HCT116 (cell line): Measurements from ENCODE around the gene OSBP2. TPM values are rescaled to one million over a fixed set of nuclear protein-coding genes. Genes with fewer than 3 reads are reported as not detected.
"Not testable (repeated sequence)": the region's sequence is repeated elsewhere in the genome, so short reads cannot be mapped to it uniquely, and the experiment has no call there.

Experiments
- ATAC-seq: fragments of 200-7000 bp; cut with Tn5 transposase; 2 replicates; pipeline ENCODE4 v1.9.1; 2020; ENCODE audit warnings: mild to moderate bottlenecking, moderate library complexity
- BruUV-seq: library from RNA; stranded (reverse); fragments of 400-500 nt; replicated peaks from 2 replicates; lab custom pipeline; 2021; lab: Mats Ljungman, UMichigan
- CTCF ChIA-PET: fragments of 300-600 bp; sonication (Branson Sonifier 250); formaldehyde crosslinking; loops from one replicate; lab custom pipeline; 2021; ENCODE audit warnings: antibody characterized with exemption; lab: Charles Lee
- POLR2A ChIA-PET: fragments of 300-600, 350-600 bp; sonication (Branson Sonifier 250); formaldehyde crosslinking; loops from one replicate; lab custom pipeline; 2021; ENCODE audit warnings: antibody characterized with exemption; lab: Charles Lee
- RAD21 ChIA-PET, 2 experiments: fragments of 300-600 bp; sonication (Branson Sonifier 250); formaldehyde crosslinking; loops; one replicate each; lab custom pipeline; 2023; ENCODE audit warnings: low total read pairs in 2 of 2; ENCODE audit not compliant: uncharacterized antibody in 2 of 2, unreplicated experiment in 2 of 2, low non-redundant PET in 1 of 2; lab: Charles Lee
- DNase-seq: peaks from one replicate; pipeline ENCODE4 v3.0.0-alpha.2; 2010; ENCODE audit warnings: low read depth, low spot score
- H2AFZ ChIP-seq: fragments of 200-600 bp; shearing (Covaris generic), sonication (generic); 2 replicates; pipeline ENCODE4 v1.6.1; 2017; ENCODE audit warnings: low read depth, mixed run types, mixed read lengths, antibody characterized with exemption, low read length; ENCODE audit not compliant: poor library complexity, severe bottlenecking
- H3K27ac ChIP-seq: 2 replicates; pipeline ENCODE4 v1.5.1; 2012; ENCODE audit warnings: low read depth, low read length
- H3K27me3 ChIP-seq: fragments of 200-600 bp; sonication (generic); 2 replicates; pipeline ENCODE4 v1.6.1; 2016; ENCODE audit warnings: mixed run types, low read length, mixed read lengths; ENCODE audit not compliant: insufficient read depth
- H3K36me3 ChIP-seq, 2 experiments: fragments of 200-500 bp in 1 of 2; fragments of 200-600 bp in 1 of 2; sonication (Bioruptor generic) in 1 of 2; sonication (generic) in 1 of 2; 2 replicates each; pipeline versions ENCODE4 v1.5.1 to v1.6.1; 2014 to 2016; ENCODE audit warnings: low read length in 2 of 2, inconsistent platforms in 1 of 2, mixed read lengths in 1 of 2, mixed run types in 1 of 2; ENCODE audit not compliant: insufficient read depth in 2 of 2, control insufficient read depth in 1 of 2
- H3K4me1 ChIP-seq, 2 experiments: fragments of 200-600 bp in 1 of 2; sonication (generic) in 1 of 2; 2 replicates each; pipeline versions ENCODE4 v1.5.1 to v1.6.1; 2012 to 2017; ENCODE audit warnings: low read length in 2 of 2, inconsistent platforms in 1 of 2, mild to moderate bottlenecking in 1 of 2, mixed read lengths in 1 of 2, mixed run types in 1 of 2, moderate library complexity in 1 of 2; ENCODE audit not compliant: insufficient read depth in 2 of 2, control insufficient read depth in 1 of 2
- H3K4me2 ChIP-seq: fragments of 200-600 bp; sonication (generic); 2 replicates; pipeline ENCODE4 v1.6.1; 2017; ENCODE audit warnings: mixed run types, low read length, mixed read lengths
- H3K4me3 ChIP-seq, 2 experiments: fragments of 200-600 bp in 1 of 2; sonication (generic) in 1 of 2; replicated peaks in 1 of 2; 2 replicates each; pipeline ENCODE4 v1.5.1; 2011 to 2016; ENCODE audit warnings: low read length in 2 of 2, control low read depth in 1 of 2, low read depth in 1 of 2, mild to moderate bottlenecking in 1 of 2, mixed read lengths in 1 of 2, mixed run types in 1 of 2
- H3K79me2 ChIP-seq: fragments of 200-600 bp; sonication (generic); 2 replicates; pipeline ENCODE4 v1.6.1; 2017; ENCODE audit warnings: mild to moderate bottlenecking, mixed run types, low read length, moderate library complexity, mixed read lengths; ENCODE audit not compliant: insufficient read depth
- H3K9ac ChIP-seq: fragments of 200-600 bp; sonication (generic); 2 replicates; pipeline ENCODE4 v1.6.1; 2016; ENCODE audit warnings: low read length, mixed read lengths
- H3K9me2 ChIP-seq: fragments of 200-600 bp; sonication (generic), shearing (Covaris generic); 2 replicates; pipeline ENCODE4 v1.6.1; 2017; ENCODE audit warnings: mixed run types, mild to moderate bottlenecking, moderate library complexity; ENCODE audit not compliant: insufficient read depth
- H3K9me3 ChIP-seq, 2 experiments: fragments of 200-500 bp in 1 of 2; fragments of 200-600 bp in 1 of 2; sonication (Bioruptor generic) in 1 of 2; sonication (generic) in 1 of 2; 2 replicates each; pipeline ENCODE4 v1.6.1; 2014 to 2017; ENCODE audit warnings: low read length in 2 of 2, mixed read lengths in 2 of 2, inconsistent platforms in 1 of 2, low read depth in 1 of 2, mild to moderate bottlenecking in 1 of 2, mixed run types in 1 of 2, moderate library complexity in 1 of 2; ENCODE audit not compliant: control insufficient read depth in 1 of 2, insufficient read depth in 1 of 2
- H4K20me1 ChIP-seq: fragments of 200-600 bp; sonication (generic), shearing (Covaris generic); 2 replicates; pipeline ENCODE4 v1.6.1; 2017; ENCODE audit warnings: mixed run types, mild to moderate bottlenecking, moderate library complexity; ENCODE audit not compliant: insufficient read depth
- ATF3 ChIP-seq: IDR thresholded peaks from 2 replicates; pipeline ENCODE4 v1.6.1; 2012
- CEBPB ChIP-seq: IDR thresholded peaks from 2 replicates; pipeline ENCODE4 v1.6.1; 2012; ENCODE audit warnings: low read depth
- EGR1 ChIP-seq: IDR thresholded peaks from 2 replicates; pipeline ENCODE4 v1.6.1; 2012; ENCODE audit warnings: low read depth
- ELF1 ChIP-seq: IDR thresholded peaks from 2 replicates; pipeline ENCODE4 v1.6.1; 2012; ENCODE audit warnings: low read depth, borderline replicate concordance
- EZH2 ChIP-seq: fragments of 200-600 bp; sonication (generic); IDR thresholded peaks from 2 replicates; pipeline ENCODE4 v1.6.1; 2017; ENCODE audit warnings: antibody characterized with exemption, mixed run types
- EZH2phosphoT487 ChIP-seq: fragments of 200-600 bp; IDR thresholded peaks from 2 replicates; pipeline ENCODE4 v1.6.1; 2018; ENCODE audit warnings: antibody characterized with exemption, borderline replicate concordance
- MAX ChIP-seq: IDR thresholded peaks from 2 replicates; pipeline ENCODE4 v1.6.1; 2012
- POLR2A ChIP-seq: IDR thresholded peaks from 2 replicates; pipeline ENCODE4 v1.7.0; 2011; ENCODE audit warnings: borderline replicate concordance; ENCODE audit not compliant: insufficient read depth, insufficient read length; ENCODE audit errors: extremely low read depth
- POLR2AphosphoS5 ChIP-seq: IDR thresholded peaks from 2 replicates; pipeline ENCODE4 v1.6.1; 2011; ENCODE audit warnings: mild to moderate bottlenecking, low read depth, low read length, moderate library complexity
- RAD21 ChIP-seq: IDR thresholded peaks from 2 replicates; pipeline ENCODE4 v1.6.1; 2012; ENCODE audit warnings: low read depth, mild to moderate bottlenecking
- SP1 ChIP-seq: IDR thresholded peaks from 2 replicates; pipeline ENCODE4 v1.6.1; 2012; ENCODE audit warnings: low read depth
- SRF ChIP-seq: IDR thresholded peaks from 2 replicates; pipeline ENCODE4 v1.6.1; 2012; ENCODE audit warnings: low read depth
- ZBTB33 ChIP-seq: IDR thresholded peaks from 2 replicates; pipeline ENCODE4 v1.6.1; 2011; ENCODE audit warnings: mild to moderate bottlenecking, low read length, moderate library complexity; ENCODE audit not compliant: insufficient replicate concordance; ENCODE audit errors: extremely low read depth
- ZFX ChIP-seq: fragments of 450-650 bp; IDR thresholded peaks from 2 replicates; pipeline ENCODE4 v1.6.1; 2017
- ZNF274 ChIP-seq: fragments of 200-500 bp; sonication (Bioruptor generic); IDR thresholded peaks from 2 replicates; pipeline ENCODE4 v1.6.1; 2014; ENCODE audit warnings: mild to moderate bottlenecking, low read depth, low read length, inconsistent platforms
- intact Hi-C: fragments of 100-400 bp; cut with micrococcal nuclease; formaldehyde crosslinking; loops from 2 replicates; pipeline ENCODE4 v1.10.0; 2022
- total RNA-seq: library from RNA; stranded (reverse); gene quantifications from one replicate; pipeline ENCODE4 v1.2.1, GENCODE V29; 2021; ENCODE audit not compliant: unreplicated experiment

Gene OSBP2
- total RNA-seq, 1 experiment from 2014 or later, result 12.9 TPM

GRCh38 chr22:30776476-30776875 lies 81.8 kb downstream of the OSBP2 start:
- no peak overlapping the region for H2AFZ ChIP-seq
- intact Hi-C loops, result no loop called here
- peaks cover 0 to 4% of the 10 kb centered on the region in 2 experiments; a peak in 1 of 4 replicates for H3K4me1 ChIP-seq
- H3K79me2 ChIP-seq, result no peaks in the 10 kb centered on the region
- H3K4me3 ChIP-seq, result no peak overlapping the region
- H3K4me2 ChIP-seq, result no peak overlapping the region
- TF ChIP-seq ELF1 (no peak), ZNF274 (no peak), MAX (no peak), EZH2phosphoT487 (no peak), ZFX (no peak), SRF (no peak), EZH2 (no peak), SP1 (no peak), EGR1 (no peak), RAD21 (no peak), POLR2AphosphoS5 (no peak), POLR2A (no peak), ZBTB33 (no peak), ATF3 (no peak), CEBPB (no peak)
- no TSS peak for BruUV-seq
- DNase-seq (no peak), ATAC-seq (no peak)
- H3K9me2 ChIP-seq, result no peaks in the 10 kb centered on the region
- POLR2A ChIA-PET, result no interaction called here
- no peaks in the 10 kb centered on the region for H3K36me3 ChIP-seq
- RAD21 ChIA-PET, result no interaction called here
- no peaks in the 10 kb centered on the region for H3K27me3 ChIP-seq
- no peaks in the 10 kb centered on the region for H3K9me3 ChIP-seq
- no peaks in the 10 kb centered on the region for H4K20me1 ChIP-seq
- H3K27ac ChIP-seq, result no peak overlapping the region
- CTCF ChIA-PET, result no interaction called here
- H3K9ac ChIP-seq, result no peak overlapping the region

- H3K4me3 ChIP-seq, CTCF ChIA-PET, DNase-seq: not testable (repeated sequence)
Measured at GRCh38 chr22:30777146-30777545, 82.5 kb downstream of the OSBP2 start.

More at GRCh38 chr22:30777146-30777545, 82.5 kb downstream of the OSBP2 start:
- H3K79me2 ChIP-seq, H3K36me3 ChIP-seq, BruUV-seq, H3K9me3 ChIP-seq, H3K27ac ChIP-seq, H3K27me3 ChIP-seq, H2AFZ ChIP-seq, H3K9me2 ChIP-seq, H3K9ac ChIP-seq, ATAC-seq, H3K4me1 ChIP-seq, intact Hi-C loops, H3K4me2 ChIP-seq, H4K20me1 ChIP-seq, POLR2A ChIA-PET: not testable (repeated sequence)
- RAD21 ChIA-PET, result interaction anchor here in 1 of 2 experiments (0.6 kb wide), 1 partner anchor 10 kb away, joined by 4 read pairs; no protein-coding TSS in a partner anchor
